B cell (primary cell): ENCODE measurements around the gene HNF1B.

ENCODE experiments used
- EZH2 ChIP-seq: IDR thresholded peaks from 2 replicates; pipeline ENCODE4 v1.6.1; 2012; ENCODE audit warnings: borderline replicate concordance, low read depth, mild to moderate bottlenecking, moderate library complexity, low read length; ENCODE audit not compliant: insufficient read depth, poor library complexity, severe bottlenecking
- TF ChIP-seq, protein P1 (sequence below): fragments of 200-600 bp; IDR thresholded peaks from one replicate; pipeline ENCODE4 v1.8.0; 2022; ENCODE audit warnings: antibody characterized with exemption, mild to moderate bottlenecking

DNA sequence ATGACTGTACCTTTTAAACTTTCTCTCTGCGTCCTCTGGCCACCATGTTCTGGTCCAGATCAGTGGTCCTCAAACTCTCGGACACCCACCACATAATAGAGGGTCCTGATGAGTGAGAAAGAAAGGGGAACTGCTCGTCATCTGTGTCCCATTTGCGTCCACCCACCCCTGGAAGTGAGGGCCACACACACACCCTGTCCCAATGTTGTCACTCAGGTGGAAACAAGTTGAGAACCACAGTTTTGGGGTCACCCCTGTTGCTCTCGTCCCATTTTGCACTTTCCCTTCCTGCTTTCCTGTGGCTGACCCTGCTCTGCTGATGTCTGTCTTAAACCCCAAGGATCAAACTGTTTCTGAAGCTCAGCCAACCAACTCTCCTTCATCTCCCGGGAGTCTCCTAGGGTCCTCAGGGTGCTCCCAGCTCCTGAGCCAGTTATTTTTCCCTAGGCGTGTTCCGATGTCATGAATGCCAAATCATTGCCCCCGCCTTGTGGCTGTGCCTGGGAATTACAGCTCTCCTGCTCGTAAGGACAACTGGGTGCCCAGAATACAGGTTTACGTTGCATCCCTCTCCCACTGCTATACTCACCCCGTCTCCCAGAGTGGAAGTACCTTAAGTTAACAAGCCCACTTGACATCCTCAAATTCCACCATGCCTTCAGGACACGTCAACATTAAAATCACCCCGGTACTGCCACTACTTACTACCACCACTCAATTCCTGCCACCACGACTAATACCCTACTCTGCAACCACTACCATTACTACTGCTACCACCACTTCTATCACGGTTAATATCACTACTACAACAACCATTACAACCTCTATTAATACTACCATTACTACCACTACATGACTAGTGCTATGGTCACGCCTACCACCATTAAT, 26.0 kb upstream of the HNF1B start:
- TF ChIP-seq EZH2 = no peak
- TF ChIP-seq, protein P1, sequence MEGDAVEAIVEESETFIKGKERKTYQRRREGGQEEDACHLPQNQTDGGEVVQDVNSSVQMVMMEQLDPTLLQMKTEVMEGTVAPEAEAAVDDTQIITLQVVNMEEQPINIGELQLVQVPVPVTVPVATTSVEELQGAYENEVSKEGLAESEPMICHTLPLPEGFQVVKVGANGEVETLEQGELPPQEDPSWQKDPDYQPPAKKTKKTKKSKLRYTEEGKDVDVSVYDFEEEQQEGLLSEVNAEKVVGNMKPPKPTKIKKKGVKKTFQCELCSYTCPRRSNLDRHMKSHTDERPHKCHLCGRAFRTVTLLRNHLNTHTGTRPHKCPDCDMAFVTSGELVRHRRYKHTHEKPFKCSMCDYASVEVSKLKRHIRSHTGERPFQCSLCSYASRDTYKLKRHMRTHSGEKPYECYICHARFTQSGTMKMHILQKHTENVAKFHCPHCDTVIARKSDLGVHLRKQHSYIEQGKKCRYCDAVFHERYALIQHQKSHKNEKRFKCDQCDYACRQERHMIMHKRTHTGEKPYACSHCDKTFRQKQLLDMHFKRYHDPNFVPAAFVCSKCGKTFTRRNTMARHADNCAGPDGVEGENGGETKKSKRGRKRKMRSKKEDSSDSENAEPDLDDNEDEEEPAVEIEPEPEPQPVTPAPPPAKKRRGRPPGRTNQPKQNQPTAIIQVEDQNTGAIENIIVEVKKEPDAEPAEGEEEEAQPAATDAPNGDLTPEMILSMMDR = no peak
